ENCODE results near the gene MAPKBP1. TPM values are rescaled to one million over a fixed set of nuclear protein-coding genes. Genes with fewer than 3 reads are reported as not detected.

The MAPKBP1 gene
- total RNA-seq, 1 donor, result 22.8 TPM

DNA sequence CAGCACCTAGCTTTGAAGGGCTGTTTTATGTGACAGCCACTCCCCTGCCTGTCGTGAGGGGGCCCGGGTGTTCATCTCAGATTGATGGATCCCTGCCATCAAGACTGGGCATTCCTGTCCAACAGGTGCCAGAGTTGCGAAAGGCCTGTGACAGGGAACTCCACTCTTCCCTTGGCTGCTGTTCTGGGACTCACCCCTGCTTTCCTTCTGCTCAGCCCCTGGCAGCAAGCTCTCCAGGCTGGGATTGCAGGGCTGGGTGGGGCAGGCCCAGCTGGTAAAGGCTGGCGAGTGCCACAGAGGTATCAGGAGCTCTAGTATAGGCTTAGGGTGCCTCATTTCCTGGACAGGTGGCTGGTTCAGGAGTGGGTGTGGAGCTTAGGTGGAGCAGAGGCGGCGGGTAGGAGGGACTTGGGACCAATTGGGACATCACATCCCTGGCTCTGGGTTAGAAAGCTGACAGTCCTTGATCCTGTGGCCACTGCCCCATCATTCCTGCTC, 64.2 kb downstream of the MAPKBP1 start, which contains the start of gene PLA2G4B:
PLA2G4B (plus strand) TSS at position 448 of the 498 bp plus-strand sequence. CDS start 67 bp downstream, outside the sequence.
- H3K27ac ChIP-seq (ENCODE audit: low read depth, low read length), result no peak within 1 kb of the TSS
- TF ChIP-seq, protein P1, sequence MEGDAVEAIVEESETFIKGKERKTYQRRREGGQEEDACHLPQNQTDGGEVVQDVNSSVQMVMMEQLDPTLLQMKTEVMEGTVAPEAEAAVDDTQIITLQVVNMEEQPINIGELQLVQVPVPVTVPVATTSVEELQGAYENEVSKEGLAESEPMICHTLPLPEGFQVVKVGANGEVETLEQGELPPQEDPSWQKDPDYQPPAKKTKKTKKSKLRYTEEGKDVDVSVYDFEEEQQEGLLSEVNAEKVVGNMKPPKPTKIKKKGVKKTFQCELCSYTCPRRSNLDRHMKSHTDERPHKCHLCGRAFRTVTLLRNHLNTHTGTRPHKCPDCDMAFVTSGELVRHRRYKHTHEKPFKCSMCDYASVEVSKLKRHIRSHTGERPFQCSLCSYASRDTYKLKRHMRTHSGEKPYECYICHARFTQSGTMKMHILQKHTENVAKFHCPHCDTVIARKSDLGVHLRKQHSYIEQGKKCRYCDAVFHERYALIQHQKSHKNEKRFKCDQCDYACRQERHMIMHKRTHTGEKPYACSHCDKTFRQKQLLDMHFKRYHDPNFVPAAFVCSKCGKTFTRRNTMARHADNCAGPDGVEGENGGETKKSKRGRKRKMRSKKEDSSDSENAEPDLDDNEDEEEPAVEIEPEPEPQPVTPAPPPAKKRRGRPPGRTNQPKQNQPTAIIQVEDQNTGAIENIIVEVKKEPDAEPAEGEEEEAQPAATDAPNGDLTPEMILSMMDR (IDR thresholded peaks at IDR 0.05; ENCODE audit: extremely low read depth, low read depth, low read length), result no peak
- H3K4me1 ChIP-seq (ENCODE audit: insufficient read depth, low read length), result no peaks in the 10 kb centered on the region
- H3K4me2 ChIP-seq (ENCODE audit: insufficient read depth, low read length), result no peak within 1 kb of the TSS
- H3K79me2 ChIP-seq (ENCODE audit: insufficient read depth, low read length), result no peaks in the 10 kb centered on the region
- no peaks in the 10 kb centered on the region for H3K27me3 ChIP-seq (ENCODE audit: insufficient read depth, low read length)
- H3K4me3 ChIP-seq (ENCODE audit: insufficient read depth, low read length), result no peak within 1 kb of the TSS
- no peaks in the 10 kb centered on the region for H4K20me1 ChIP-seq (ENCODE audit: insufficient read depth, low read length)
- DNase-seq (ENCODE audit: insufficient read length, low spot score, missing footprints), result no peak
- no peaks in the 10 kb centered on the region for H3K9me3 ChIP-seq (ENCODE audit: low read depth, low read length)
- H3K36me3 ChIP-seq (ENCODE audit: insufficient read depth, low read length), result no peaks in the 10 kb centered on the region
- H2AFZ ChIP-seq (ENCODE audit: low read length), result no peak within 1 kb of the TSS

DNA sequence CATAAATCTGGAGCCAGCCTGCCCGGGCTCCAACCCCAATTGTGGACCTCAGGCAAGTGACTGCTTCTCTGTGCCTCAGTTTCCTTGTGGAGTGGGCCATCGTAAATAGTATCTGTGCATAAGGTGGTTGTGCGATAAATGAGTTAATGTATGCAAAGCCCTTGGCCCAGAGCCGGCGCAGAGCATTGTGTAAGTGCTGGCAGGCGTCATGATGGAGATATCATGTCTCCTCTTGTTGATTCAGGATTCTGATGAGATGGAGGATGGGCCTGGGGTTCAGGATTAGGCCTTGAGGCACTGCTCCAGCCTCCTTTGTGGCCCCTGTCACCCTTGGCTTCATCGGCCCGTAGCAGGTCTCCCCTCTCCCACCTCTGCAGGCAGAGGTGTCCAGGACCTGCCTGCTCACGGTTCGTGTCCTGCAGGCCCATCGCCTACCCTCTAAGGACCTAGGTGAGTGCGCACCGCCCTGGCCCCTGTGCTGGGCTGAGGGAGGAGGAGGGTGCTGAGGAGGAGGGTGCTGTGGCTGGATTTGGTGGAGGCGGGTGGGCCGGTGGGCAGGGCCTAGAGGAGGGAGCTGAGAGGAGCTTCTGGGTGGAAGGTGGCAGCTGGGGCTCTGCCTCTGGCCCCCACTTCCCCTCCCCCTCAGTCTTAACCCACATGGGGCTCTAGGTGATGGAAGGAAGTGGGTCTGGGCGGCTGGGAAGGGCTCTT, 65.7 kb downstream of the MAPKBP1 start:
- Histone ChIP-seq H3K27me3 (ENCODE audit: insufficient read depth, low read length) (no peaks in the 10 kb centered on the region), H3K27ac (ENCODE audit: low read depth, low read length) (no peak overlapping the region), H3K9me3 (ENCODE audit: low read depth, low read length) (no peaks in the 10 kb centered on the region), H3K4me2 (ENCODE audit: insufficient read depth, low read length) (no peak overlapping the region), H3K79me2 (ENCODE audit: insufficient read depth, low read length) (no peaks in the 10 kb centered on the region), H3K4me3 (ENCODE audit: insufficient read depth, low read length) (no peak overlapping the region), H3K36me3 (ENCODE audit: insufficient read depth, low read length) (no peaks in the 10 kb centered on the region), H4K20me1 (ENCODE audit: insufficient read depth, low read length) (no peaks in the 10 kb centered on the region), H2AFZ (ENCODE audit: low read length) (no peak overlapping the region), H3K4me1 (ENCODE audit: insufficient read depth, low read length) (no peaks in the 10 kb centered on the region)
- TF ChIP-seq, protein P1 (IDR thresholded peaks at IDR 0.05; ENCODE audit: extremely low read depth, low read depth, low read length), result no peak
- no peak for DNase-seq (ENCODE audit: insufficient read length, low spot score, missing footprints)

DNA sequence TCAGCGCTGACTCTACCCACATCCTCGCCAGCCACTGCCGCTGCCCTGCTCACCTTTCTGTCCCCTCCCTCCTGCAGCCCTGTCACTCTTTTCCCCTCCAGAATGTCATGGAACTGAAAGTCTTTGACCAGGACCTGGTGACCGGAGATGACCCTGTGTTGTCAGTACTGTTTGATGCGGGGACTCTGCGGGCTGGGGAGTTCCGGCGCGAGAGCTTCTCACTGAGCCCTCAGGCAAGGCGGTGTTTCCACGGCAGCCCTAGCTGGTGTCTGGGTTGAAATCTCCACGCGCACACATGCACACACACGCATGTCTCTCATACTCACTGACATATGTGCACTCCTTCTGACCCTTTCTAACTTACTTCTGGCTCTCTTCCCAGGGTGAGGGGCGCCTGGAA, 66.4 kb downstream of the MAPKBP1 start:
- H3K4me3 ChIP-seq (ENCODE audit: insufficient read depth, low read length), result no peak overlapping the region
- H3K27ac ChIP-seq (ENCODE audit: low read depth, low read length), result no peak overlapping the region
- no peaks in the 10 kb centered on the region for H3K9me3 ChIP-seq (ENCODE audit: low read depth, low read length)
- no peaks in the 10 kb centered on the region for H3K79me2 ChIP-seq (ENCODE audit: insufficient read depth, low read length)
- H3K36me3 ChIP-seq (ENCODE audit: insufficient read depth, low read length), result no peaks in the 10 kb centered on the region
- H3K4me1 ChIP-seq (ENCODE audit: insufficient read depth, low read length), result no peaks in the 10 kb centered on the region
- no peaks in the 10 kb centered on the region for H4K20me1 ChIP-seq (ENCODE audit: insufficient read depth, low read length)
- TF ChIP-seq, protein P1 (IDR thresholded peaks at IDR 0.05; ENCODE audit: extremely low read depth, low read depth, low read length), result no peak
- no peak overlapping the region for H3K4me2 ChIP-seq (ENCODE audit: insufficient read depth, low read length)
- DNase-seq (ENCODE audit: insufficient read length, low spot score, missing footprints), result no peak
- H2AFZ ChIP-seq (ENCODE audit: low read length), result no peak overlapping the region
- H3K27me3 ChIP-seq (ENCODE audit: insufficient read depth, low read length), result no peaks in the 10 kb centered on the region

DNA sequence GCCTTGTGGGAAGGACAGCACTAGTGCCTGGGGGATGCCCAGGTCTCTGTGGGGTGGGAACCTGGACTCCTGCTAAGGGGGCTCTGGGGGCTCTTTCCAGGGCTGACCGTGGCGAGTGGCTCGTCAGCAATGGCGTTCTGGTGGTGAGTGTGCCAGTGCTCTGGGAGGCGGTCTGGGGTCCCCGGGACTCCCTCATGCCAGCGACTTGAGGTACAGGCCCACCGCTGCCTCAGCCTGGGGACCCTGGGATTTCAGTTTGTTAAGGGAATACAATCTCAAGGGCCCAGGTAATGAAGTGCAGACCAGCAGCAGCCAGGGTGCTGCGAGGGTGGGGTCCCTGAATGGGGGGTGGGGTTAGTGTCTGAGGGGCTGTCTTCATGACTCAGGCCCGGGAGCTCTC, 66.8 kb downstream of the MAPKBP1 start:
- no peak overlapping the region for H2AFZ ChIP-seq (ENCODE audit: low read length)
- H3K27ac ChIP-seq (ENCODE audit: low read depth, low read length), result no peak overlapping the region
- H3K4me3 ChIP-seq (ENCODE audit: insufficient read depth, low read length), result no peak overlapping the region
- DNase-seq (ENCODE audit: insufficient read length, low spot score, missing footprints), result no peak
- H3K9me3 ChIP-seq (ENCODE audit: low read depth, low read length), result no peaks in the 10 kb centered on the region
- no peaks in the 10 kb centered on the region for H3K27me3 ChIP-seq (ENCODE audit: insufficient read depth, low read length)
- H3K4me1 ChIP-seq (ENCODE audit: insufficient read depth, low read length), result no peaks in the 10 kb centered on the region
- TF ChIP-seq, protein P1 (IDR thresholded peaks at IDR 0.05; ENCODE audit: extremely low read depth, low read depth, low read length), result no peak
- H4K20me1 ChIP-seq (ENCODE audit: insufficient read depth, low read length), result no peaks in the 10 kb centered on the region
- no peak overlapping the region for H3K4me2 ChIP-seq (ENCODE audit: insufficient read depth, low read length)
- no peaks in the 10 kb centered on the region for H3K79me2 ChIP-seq (ENCODE audit: insufficient read depth, low read length)
- H3K36me3 ChIP-seq (ENCODE audit: insufficient read depth, low read length), result no peaks in the 10 kb centered on the region

Data from osteoblast (primary cell).